ENCODE measurements around the gene LRPPRC.
"Not testable (repeated sequence)": the region's sequence is repeated elsewhere in the genome, so short reads cannot be mapped to it uniquely, and the experiment has no call there.

The LRPPRC gene

DNA sequence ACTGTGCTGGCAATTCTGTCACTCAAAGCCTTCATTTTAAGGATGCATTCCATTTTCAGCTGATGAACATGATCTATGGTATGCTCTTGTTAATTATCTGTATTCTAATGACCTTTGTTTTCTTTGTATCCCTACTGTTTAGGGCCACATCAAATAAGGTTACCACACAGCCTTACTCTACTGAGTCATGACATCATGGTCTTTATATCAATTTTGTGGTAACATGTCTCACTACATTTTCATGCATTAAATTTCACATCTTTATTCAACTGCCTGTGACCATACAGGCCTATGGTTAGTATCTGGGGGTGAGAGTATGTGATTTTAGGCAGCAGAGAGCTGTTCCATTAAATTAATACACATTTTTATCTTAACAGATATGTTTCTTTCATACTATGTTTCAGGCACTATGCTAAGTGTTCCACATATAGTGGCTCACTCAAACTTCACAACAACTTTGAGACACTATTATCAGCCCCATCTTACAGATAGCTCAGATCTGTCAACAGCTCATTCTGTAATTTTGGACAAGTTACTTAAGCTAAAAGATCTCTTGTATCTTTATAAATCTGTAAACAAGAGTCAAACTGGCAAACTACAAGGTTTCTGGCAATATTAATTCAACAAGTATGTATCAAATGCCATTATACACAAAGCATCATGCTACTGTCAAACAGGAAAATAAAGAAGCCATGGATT is 18.0 kb downstream of the LRPPRC start:
- DNase-seq (ENCODE audit: low spot score), result no peak

DNA sequence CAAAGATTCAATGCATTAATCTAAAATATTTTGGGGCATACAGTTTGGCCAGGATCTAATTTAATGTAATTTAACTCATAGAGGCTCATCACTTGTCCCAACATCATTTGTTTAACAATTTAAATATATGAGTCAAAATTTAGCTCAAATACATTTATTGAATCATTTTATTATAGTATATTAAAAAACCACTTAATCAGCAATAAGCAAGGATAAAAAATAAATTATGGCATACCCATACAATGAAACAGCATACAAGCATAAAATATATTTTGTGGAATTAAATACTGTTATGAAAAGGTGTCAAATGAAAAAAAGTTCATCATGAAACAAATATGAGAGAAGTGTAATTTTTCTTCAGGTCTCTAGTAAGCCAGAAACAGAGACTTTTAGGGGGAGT is 34.9 kb downstream of the LRPPRC start:
- no peak for DNase-seq (ENCODE audit: low spot score)

DNA sequence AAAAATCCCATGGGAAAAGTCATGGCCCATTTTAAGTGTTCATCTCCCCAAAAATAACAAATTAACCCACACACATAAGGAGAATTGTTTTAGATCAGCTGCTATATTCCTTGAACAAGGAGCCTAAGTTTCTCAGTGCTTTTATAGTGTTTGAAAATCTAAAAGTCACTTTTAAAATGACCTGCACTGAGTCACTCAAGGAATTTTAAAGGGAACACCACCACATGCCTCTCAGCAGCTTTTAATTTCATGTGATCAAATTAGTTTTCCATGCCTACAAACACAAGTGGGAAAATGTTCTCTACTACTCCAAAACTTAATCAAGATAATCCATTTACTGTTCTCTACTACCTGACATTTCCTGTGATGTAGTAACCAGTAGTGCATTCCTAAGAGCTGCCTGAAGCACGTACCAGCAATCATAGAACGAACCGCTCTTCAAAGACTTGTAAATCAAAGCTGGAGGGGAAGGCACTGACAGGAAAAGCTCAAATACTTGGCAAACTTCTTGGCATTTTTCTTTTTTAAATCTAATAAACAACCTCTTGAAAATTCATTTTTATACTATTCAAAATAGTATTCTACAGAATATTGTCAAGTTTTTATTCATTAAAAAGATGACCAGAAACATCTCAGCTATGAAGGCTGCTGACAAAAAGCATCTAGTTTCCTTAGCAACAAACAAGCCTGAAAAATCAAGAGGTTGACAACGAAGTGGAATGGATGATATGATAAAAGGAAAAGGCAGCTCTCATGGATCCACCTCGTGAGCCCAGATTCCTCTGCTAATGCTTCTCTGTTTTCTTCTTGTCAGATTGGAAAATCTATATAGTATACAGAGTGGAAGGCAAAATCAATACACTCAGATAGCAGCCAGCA is 37.2 kb downstream of the LRPPRC start:
- no peak for DNase-seq (ENCODE audit: low spot score)

DNA sequence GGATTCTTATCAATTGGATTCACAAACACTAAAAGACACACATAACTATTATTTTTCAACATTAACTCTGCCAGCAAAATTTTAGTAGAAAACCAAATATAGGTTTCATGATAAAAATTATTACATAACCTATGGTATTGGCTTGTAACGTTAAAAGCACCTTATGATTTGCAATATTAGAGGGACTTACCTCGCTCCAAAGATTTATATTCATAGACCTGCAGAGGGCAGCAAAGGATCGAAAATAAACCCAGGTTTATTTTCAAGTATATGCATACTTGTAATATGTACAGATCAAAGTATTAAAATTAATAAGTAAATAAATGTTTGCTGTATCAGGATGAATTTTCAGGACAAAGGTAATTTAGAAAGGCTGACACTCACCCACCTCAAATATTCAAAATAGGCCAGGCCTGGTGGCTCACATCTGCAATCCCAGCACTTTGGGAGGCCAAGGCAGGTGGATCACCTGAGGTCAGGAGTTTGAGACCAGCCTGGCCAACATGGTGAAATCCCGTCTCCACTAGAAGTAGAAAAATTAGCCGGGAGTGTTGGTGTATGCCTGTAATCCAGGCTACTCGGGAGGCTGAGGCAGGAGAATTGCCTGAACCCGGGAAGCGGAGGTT is 45.3 kb downstream of the LRPPRC start:
- DNase-seq (ENCODE audit: low spot score), result no peak

DNA sequence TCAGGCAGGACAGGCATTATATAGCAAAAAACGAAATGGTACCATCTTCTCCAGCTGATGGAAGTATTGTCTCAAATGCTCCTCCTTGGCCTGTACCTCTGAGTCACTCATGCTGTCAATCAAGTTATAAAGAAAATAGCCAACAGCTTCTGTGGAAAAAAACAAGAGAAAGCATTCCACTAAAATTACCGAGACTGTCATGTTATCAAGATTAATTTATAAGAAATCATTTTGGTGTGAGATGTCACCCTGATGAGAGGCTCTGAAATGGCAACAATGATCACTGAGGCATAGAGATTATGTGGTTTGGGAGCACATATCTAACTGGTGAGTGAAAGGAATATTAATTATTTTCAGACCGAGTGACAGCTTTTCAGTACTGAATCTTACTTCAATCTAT is 47.4 kb downstream of the LRPPRC start:
- no peak for DNase-seq (ENCODE audit: low spot score)

DNA sequence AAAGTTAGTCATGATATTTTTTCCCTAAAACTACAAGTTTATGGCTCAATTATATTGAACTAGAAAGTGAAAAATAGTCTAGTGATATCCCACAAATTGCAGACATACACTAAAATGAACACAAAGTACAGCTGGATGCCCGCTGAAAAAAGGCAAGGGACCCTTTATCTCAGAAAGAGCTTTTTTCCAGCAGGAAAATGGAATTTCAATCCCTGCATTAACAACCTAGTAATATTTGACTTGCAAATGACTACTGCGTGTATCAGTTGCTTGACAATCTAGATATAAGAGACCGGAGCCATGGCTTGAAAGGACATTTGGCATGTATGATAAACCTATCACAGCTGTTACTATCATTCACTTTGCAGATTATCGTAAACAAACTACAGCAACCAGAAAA is 49.1 kb downstream of the LRPPRC start:
- DNase-seq (ENCODE audit: low spot score), result no peak

DNA sequence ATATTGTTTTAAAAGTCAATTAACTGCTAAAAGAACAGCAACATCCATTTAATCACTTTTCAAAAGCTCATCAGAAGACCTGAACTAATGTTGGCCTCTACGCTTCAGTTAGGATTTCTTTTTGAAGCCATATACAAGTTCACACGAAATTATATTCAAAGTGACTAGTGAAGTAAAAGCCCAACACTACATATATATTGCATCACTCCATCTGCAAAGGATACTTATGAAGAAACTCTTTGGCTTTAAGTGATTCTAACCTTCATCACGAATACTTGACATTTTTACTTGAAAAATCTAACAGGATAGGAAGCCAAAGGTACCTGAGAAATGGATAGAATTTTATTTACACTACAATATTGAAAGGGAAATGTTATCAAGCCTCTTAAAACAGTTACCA is 50.4 kb downstream of the LRPPRC start:
- no peak for DNase-seq (ENCODE audit: low spot score)

DNA sequence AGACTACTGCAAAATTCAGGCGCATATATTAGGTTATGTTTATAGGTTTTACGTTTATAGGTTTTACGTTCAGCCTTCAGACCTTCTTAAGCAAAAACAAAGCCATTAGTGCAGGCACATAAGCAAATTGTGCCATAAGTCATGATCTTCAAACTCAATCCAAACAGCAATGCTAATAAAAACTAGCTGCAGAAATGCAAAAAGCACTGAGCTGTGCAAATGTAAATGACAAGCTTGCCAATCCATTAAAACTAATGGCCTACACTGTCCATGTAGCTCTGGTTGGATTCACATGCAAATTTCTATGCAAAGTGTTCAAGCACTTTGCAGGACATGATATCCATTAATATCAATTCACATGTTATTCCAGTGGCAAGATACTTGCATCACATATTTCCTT is 50.9 kb downstream of the LRPPRC start:
- DNase-seq (ENCODE audit: low spot score), result no peak

DNA sequence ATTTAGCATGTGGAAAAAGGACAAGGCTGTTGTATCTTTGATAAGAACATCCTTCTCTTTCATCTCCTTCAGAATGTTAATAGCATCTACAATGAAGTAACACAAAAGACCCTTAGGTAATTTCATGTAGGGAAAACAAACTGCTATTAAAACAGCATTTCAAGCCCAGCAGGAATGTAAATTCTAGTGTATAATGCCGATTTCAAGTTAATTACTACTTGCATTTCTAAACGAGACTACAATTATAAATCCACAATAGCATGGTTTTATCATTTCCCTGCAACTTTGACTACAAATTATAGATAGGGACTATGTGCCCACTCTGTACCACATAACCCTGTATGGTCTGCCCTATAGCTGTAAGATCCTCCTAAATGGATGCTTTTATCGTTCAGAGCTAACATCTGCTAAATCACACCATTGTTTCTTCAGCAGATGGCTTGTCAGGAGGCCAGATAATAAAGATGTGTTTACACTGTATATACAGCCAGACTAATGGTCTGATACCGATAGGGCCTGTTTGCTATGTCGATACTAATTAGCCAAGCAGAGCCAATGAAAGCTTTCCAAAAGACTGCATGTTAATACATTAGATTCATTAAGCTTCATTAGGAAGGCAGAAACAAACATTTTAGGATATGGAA is 51.9 kb downstream of the LRPPRC start:
- DNase-seq (ENCODE audit: low spot score), result no peak

DNA sequence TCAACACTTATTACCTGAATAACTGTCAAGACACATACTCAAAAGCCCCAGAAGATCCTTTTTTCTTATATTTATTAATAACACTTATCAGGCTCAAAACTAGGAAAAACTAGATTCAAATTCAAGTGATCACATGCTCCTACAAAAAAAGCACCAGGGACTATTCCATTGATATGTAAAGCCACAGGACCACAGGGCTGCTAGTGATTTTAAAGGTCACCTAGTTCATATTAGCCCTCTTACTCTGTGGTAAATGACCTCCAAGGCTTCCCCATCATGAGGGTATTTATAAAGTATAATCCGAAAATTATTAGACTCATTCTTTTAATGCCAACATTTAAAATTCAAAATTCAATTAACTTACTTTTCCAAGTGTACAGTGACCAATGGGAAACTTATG is 52.5 kb downstream of the LRPPRC start:
- no peak for DNase-seq (ENCODE audit: low spot score)

DNA sequence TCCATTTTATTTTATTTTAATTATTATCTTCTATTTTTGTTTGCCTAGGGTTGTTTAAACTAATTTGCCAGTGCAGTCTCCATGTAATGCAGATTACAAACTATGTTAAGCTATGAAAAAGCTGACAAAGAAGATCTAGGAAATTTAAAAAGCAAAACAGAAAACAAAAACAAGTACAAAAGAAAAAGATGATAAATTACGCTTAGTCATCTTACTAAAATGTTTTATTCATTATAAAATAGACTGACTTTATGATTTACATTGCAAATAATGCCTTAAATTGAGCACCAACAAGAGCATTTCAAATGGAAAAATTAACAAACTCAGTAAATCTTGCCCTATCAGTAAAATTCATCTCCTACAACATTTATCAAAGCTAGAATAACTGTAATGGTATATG is 52.9 kb downstream of the LRPPRC start:
- DNase-seq (ENCODE audit: low spot score), result no peak

DNA sequence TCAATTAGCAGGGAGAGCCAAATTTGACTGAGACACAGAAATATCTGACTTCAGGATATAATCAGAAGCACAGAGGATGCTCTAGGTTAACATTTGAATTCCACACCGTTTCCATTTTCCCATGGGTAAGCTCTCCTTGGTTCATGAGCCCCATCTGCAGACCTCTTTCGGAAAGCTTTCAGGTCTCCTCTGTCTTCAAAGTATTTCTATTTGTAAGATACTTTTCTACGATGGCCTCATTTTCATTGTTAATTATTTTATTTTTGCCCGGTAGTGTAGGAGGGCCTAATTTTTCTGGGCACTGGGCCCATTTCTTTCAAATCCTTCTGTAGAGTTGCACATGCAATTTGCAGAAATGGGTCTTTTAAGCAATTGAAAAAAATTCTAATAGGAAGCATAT is 53.8 kb downstream of the LRPPRC start:
- DNase-seq (ENCODE audit: low spot score), result no peak

DNA sequence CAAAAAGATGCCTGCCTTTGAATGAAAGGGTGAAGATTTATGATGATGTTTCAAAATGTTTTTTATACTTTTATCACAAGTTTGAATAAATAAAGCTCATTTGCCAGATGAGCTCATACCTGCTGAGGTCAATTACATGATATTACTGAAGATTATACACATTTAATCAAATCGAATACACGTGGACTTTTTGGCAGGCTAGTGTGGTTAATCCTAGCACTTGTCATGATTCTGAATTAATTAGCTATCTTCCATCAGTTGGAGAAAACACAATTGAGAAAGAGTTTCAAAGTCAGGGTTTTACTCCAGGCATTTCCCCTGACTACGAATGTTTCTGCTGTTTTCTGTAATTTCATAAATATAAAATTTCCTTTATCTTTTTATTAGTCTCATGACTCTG is 54.4 kb downstream of the LRPPRC start:
- no peak for DNase-seq (ENCODE audit: low spot score)

DNA sequence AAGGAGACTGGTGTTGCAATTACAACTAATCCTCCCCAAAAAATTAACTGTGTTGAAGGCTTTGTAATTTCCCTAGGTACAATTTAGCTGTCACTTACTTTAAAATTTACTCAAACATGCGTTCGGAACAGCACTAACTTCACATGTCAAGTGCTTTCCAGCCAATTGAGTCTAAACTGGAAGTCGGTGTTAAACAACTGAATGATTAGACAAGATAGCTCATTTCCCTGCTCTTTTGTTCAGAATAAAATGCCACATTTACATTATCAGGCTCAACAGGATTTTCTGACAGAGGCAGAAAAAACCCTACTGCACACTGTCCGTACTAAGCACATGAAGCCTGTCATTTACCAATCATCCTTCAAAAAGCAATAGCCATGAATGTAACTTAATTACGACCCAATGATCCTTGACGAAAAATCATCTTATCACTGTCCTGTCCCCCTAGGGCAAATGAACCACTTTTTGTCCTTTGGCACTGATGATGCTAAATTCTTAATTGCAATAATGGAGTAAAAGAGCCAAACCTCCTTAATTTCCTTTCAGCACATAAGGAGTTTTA is 56.0 kb downstream of the LRPPRC start:
- DNase-seq (ENCODE audit: low spot score), result no peak

DNA sequence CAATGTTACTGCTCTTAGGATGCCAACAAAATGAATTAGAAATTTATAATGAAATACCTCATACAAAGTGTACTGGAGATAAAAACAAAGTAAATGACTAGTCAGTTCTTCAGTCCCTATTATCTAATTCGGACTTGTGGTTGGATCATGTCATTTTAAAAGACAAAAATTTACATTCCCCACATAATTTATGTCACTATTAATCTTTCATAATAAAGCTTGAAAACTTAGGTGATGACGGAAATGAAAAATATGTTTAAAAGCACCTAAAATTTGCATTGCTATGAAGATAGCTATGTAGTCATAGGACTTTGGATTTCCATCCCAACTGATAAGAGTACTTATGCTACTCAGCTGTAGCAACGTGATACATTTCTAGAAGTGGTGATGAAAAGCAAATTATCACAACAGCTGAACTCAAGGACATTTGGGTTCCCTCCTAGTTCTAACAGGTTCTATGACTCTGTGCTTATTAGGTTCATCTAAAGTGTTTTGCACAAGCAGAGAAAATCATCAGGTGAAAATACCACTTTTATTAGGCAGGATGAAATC is 58.4 kb downstream of the LRPPRC start:
- DNase-seq (ENCODE audit: low spot score), result no peak

DNA sequence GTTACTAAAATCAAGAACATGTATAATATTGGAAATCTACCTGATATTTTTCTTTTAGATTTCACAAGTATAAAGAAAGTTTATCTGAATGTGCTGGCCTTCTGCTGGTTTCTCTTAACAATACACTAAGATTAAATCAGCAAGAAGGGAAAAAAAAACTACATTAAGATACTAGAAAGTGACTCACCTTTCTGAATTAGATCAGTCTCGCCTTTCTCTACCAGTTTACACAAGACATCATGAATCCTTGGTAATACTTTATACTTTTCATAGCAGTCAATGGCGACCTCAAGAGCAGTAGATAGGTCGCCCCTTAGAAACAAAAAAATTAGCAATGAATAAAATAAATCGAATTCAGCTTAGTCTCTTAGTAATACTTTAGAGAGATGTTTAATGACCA is 61.2 kb downstream of the LRPPRC start:
- DNase-seq (ENCODE audit: low spot score), result no peak

DNA sequence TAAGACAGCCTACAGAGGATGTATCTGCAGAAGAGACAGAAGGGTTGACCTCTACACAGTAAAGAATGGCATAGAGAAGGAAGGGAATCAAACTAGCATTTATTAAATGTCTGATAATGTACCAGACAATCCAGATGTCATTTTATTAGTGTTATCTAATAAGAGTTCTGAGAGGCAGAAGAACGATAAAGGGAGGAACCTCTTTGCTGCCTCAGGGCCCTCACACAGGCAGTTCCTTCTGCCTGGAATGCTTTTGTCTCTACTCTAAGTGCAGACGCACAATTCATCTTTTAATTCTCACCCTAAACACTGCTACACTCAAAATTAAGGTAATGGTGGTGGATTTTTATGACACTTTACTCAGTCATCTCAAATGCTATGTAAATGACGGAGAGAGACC is 64.5 kb downstream of the LRPPRC start:
- DNase-seq (ENCODE audit: low spot score), result no peak

DNA sequence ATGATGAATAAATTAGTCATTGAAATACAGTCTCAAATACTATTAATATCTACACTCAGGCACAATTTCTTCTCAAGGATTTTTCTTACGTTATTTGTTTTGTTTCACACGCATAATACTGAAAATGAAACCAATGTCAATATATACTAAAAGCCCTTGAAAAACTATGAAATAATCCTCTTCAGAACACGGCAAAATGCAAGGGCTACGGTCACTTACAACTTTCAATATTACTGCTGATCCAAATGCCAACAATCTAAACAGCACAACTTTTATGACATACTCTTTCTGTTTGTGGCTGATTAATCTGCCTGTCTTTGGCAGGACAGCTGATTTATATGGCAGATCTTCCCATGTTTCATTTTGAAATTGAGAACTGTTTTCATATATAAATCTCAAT is 68.3 kb downstream of the LRPPRC start:
- no peak for DNase-seq (ENCODE audit: low spot score)

DNA sequence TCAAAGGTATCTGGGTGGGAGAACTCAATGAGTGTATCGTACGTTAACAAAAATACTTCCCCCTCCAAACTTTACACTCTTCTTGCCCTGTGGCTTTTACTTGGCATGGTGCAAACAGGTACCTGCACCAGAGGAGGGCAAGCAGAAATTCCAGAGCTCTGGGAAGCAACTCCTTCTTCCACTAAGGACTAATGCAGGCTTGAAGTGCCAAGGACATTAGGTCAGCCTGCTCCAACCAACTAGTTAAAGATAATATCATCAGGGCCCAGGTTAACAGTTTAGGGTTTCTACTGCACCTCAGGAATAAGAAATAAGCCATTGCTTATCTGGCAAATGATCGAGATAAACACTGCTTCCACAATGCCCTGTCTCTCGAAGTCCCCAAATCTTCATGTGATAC is 70.4 kb downstream of the LRPPRC start:
- no peak for DNase-seq (ENCODE audit: low spot score)

DNA sequence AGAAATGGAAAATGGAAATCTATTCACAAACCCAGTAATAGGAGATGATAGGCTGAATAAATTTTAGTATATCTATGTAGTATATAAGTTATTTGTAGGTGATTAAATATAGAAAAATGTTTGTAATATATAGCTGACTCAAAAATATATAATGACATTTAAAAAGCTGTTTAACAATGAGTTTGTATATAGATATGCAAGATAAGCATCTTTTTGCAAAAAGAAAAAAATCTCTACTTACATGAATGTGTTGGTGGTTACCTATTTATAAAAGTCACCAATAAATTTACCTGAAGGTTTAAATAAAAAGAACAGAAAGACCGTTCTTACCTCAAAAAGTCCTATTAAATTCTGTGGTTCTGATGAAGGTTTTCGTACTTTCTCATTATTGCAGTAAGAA is 71.3 kb downstream of the LRPPRC start:
- no peak for DNase-seq (ENCODE audit: low spot score)

DNA sequence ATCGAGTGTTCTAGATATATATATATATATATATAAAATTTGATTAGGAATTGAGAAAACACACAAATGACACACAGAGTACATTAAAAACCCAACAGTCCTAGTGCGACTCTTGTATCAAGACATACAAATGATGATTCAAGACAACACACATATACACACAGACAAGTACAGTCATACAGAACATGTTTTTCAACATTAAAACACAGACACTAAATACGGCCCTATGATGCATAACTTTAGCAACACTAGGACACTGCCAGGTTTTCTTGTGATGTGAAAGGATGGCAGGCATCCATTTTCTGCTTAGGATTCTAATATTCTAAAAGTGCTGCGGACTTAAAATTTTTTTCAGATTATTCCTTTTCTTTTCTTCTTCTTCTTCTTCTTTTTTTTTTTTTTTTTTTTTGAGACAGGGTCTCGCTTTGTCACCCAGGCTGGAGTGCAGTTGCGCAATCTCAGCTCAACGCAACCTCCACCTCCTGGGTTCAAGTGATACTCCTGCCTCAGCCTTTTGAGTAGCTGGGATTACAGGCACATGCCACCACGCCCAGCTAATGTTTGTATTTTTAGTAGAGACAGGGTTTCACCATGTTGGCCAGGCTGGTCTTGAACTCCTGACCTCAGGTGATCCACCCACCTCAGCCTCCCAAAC is 84.5 kb downstream of the LRPPRC start:
- not testable (repeated sequence) for DNase-seq (ENCODE audit: low spot score)
